GM23338 (cell line): ENCODE results near the gene SUPT5H. TPM values are rescaled to one million over a fixed set of nuclear protein-coding genes. Genes with fewer than 3 reads are reported as not detected.

Experiments
- ATAC-seq: fragments of 200-7000 bp; cut with Tn5 transposase; 3 replicates; pipeline ENCODE4 v1.9.1; 2020
- DNase-seq: peaks from one replicate; pipeline ENCODE4 v3.0.0-alpha.2; 2015; ENCODE audit warnings: low spot score
- H2AFZ ChIP-seq: fragments of 200-600 bp; sonication (generic); 2 replicates; pipeline ENCODE4 v1.8.0; 2016; ENCODE audit warnings: antibody characterized with exemption, mild to moderate bottlenecking, moderate library complexity
- H3F3A ChIP-seq: fragments of 200-600 bp; sonication (generic); replicated peaks from 2 replicates; pipeline ENCODE4 v1.8.0; 2017; ENCODE audit warnings: antibody characterized with exemption, mixed run types, low read depth
- H3K27ac ChIP-seq: fragments of 200-600 bp; sonication (generic); 2 replicates; pipeline ENCODE4 v1.6.1; 2016; ENCODE audit warnings: low read depth
- H3K27me3 ChIP-seq: fragments of 200-600 bp; sonication (generic); 2 replicates; pipeline ENCODE4 v1.8.0; 2016; ENCODE audit warnings: mild to moderate bottlenecking, mixed run types, moderate library complexity; ENCODE audit not compliant: insufficient read depth
- H3K36me3 ChIP-seq: fragments of 200-600 bp; sonication (generic); 2 replicates; pipeline ENCODE4 v1.8.0; 2016; ENCODE audit warnings: mild to moderate bottlenecking; ENCODE audit not compliant: insufficient read depth
- H3K4me1 ChIP-seq: fragments of 200-600 bp; sonication (generic); 2 replicates; pipeline ENCODE4 v1.8.0; 2016; ENCODE audit warnings: mild to moderate bottlenecking, moderate library complexity; ENCODE audit not compliant: insufficient read depth
- H3K4me2 ChIP-seq: fragments of 200-600 bp; sonication (generic); 2 replicates; pipeline ENCODE4 v1.7.1; 2017; ENCODE audit warnings: mixed run types
- H3K4me3 ChIP-seq: fragments of 200-600 bp; sonication (generic); 2 replicates; pipeline ENCODE4 v1.6.1; 2016; ENCODE audit warnings: mixed run types
- H3K79me2 ChIP-seq: fragments of 200-600 bp; sonication (generic); replicated peaks from 2 replicates; pipeline ENCODE4 v1.8.0; 2017; ENCODE audit warnings: mild to moderate bottlenecking; ENCODE audit not compliant: insufficient read depth
- H3K9me2 ChIP-seq: fragments of 200-600 bp; sonication (generic); 2 replicates; pipeline ENCODE4 v1.8.0; 2017; ENCODE audit not compliant: insufficient read depth
- H4K20me1 ChIP-seq: fragments of 200-600 bp; sonication (generic); replicated peaks from 2 replicates; pipeline ENCODE4 v1.8.0; 2017; ENCODE audit warnings: mild to moderate bottlenecking; ENCODE audit not compliant: insufficient read depth
- H3K27ac Mint-ChIP-seq: 2 replicates; pipeline ENCODE4 v1.8.0; 2020; ENCODE audit warnings: inconsistent platforms, mild to moderate bottlenecking, moderate library complexity, mixed read lengths
- H3K27me3 Mint-ChIP-seq: 3 replicates; pipeline ENCODE4 v1.8.0; 2022; ENCODE audit warnings: low read depth, mild to moderate bottlenecking, moderate library complexity, mixed read lengths, inconsistent platforms; ENCODE audit not compliant: insufficient read depth, poor library complexity
- H3K36me3 Mint-ChIP-seq: 3 replicates; pipeline ENCODE4 v1.8.0; 2021; ENCODE audit warnings: low read depth, mild to moderate bottlenecking, inconsistent platforms, moderate library complexity, mixed read lengths
- H3K4me1 Mint-ChIP-seq: 3 replicates; pipeline ENCODE4 v1.8.0; 2020; ENCODE audit warnings: mild to moderate bottlenecking, inconsistent platforms, mixed read lengths
- H3K4me3 Mint-ChIP-seq: 3 replicates; pipeline ENCODE4 v1.8.0; 2021; ENCODE audit warnings: moderate library complexity, mild to moderate bottlenecking, inconsistent platforms, mixed read lengths
- H3K9me3 Mint-ChIP-seq: 3 replicates; pipeline ENCODE4 v1.8.0; 2020; ENCODE audit warnings: moderate library complexity, mild to moderate bottlenecking, inconsistent platforms, mixed read lengths
- CREB1 ChIP-seq: fragments of 250-450 bp; sonication (Bioruptor Pico); IDR thresholded peaks from 2 replicates; pipeline ENCODE4 v1.5.0; 2020; ENCODE audit warnings: low read depth, mild to moderate bottlenecking, moderate library complexity
- CTCF ChIP-seq, 2 experiments: fragments of 200-600 bp in 1 of 2; sonication (generic) in 1 of 2; conservative IDR thresholded peaks; 2 replicates each; pipeline versions ENCODE4 v1.5.1 to v1.6.1; 2016 to 2017; ENCODE audit warnings: antibody characterized with exemption in 2 of 2, low read depth in 2 of 2, mild to moderate bottlenecking in 2 of 2, moderate library complexity in 1 of 2
- ETS1 ChIP-seq: IDR thresholded peaks from 2 replicates; pipeline ENCODE4 v1.6.1; 2016; ENCODE audit warnings: antibody characterized with exemption
- EZH2 ChIP-seq: fragments of 200-600 bp; sonication (generic); IDR thresholded peaks from one replicate; pipeline ENCODE4 v1.8.0; 2017; ENCODE audit warnings: antibody characterized with exemption, mild to moderate bottlenecking, low read depth; ENCODE audit not compliant: unreplicated experiment
- EZH2phosphoT487 ChIP-seq: fragments of 200-600 bp; sonication (generic); IDR thresholded peaks from one replicate; pipeline ENCODE4 v1.8.1; 2018; ENCODE audit warnings: antibody characterized with exemption; ENCODE audit not compliant: unreplicated experiment
- JUNB ChIP-seq: IDR thresholded peaks from one replicate; pipeline ENCODE4 v1.6.1; 2016; ENCODE audit warnings: antibody characterized with exemption; ENCODE audit not compliant: unreplicated experiment
- NANOG ChIP-seq: IDR thresholded peaks from 2 replicates; pipeline ENCODE4 v1.6.1; 2016; ENCODE audit warnings: antibody characterized with exemption, borderline replicate concordance
- POLR2AphosphoS5 ChIP-seq: IDR thresholded peaks from 2 replicates; pipeline ENCODE4 v1.6.1; 2016; ENCODE audit warnings: antibody characterized with exemption, low read depth
- REST ChIP-seq: IDR thresholded peaks from one replicate; pipeline ENCODE4 v1.6.1; 2018; ENCODE audit warnings: antibody characterized with exemption; ENCODE audit not compliant: unreplicated experiment
- STAT1 ChIP-seq: IDR thresholded peaks from one replicate; pipeline ENCODE4 v1.6.1; 2016; ENCODE audit warnings: antibody characterized with exemption; ENCODE audit not compliant: unreplicated experiment
- ZNF114 ChIP-seq: fragments of 250-450 bp; sonication (Bioruptor Pico); IDR thresholded peaks from 2 replicates; pipeline ENCODE4 v1.5.0; 2020; ENCODE audit warnings: mild to moderate bottlenecking, moderate library complexity
- ZNF331 ChIP-seq: fragments of 250-450 bp; sonication (Bioruptor Pico); IDR thresholded peaks from 2 replicates; pipeline ENCODE4 v1.5.0; 2020; ENCODE audit warnings: low read depth, mild to moderate bottlenecking, moderate library complexity
- ZNF462 ChIP-seq: fragments of 250-450 bp; sonication (Bioruptor Pico); IDR thresholded peaks from 2 replicates; pipeline ENCODE4 v1.5.0; 2020; ENCODE audit warnings: mild to moderate bottlenecking, moderate library complexity
- polyA plus RNA-seq: library from polyadenylated mRNA; unstranded; fragments of >200 nt; fragmentation: Nextera tagmentation; extraction: Ambion mirVana; gene quantifications from 2 replicates; pipeline ENCODE4 v1.2.1, GENCODE V29; 2016
- total RNA-seq: library from RNA; depleted of rRNA; stranded (reverse); fragments of >200 nt; shearing (Covaris generic); gene quantifications from 2 replicates; pipeline ENCODE4 v1.2.3, GENCODE V29; 2014

The SUPT5H gene
- total and polyA plus RNA-seq, 2 experiments from 2014 or later, result 108 to 150 TPM

- peaks cover 11% of the 10 kb centered on the region; the same call in 1 of the 2 replicates for H3K36me3 ChIP-seq
- peaks cover 14% of the 10 kb centered on the region; the same call in 1 of the 2 replicates for H4K20me1 ChIP-seq
- H2AFZ ChIP-seq, result no peak overlapping the region
- H3K79me2 ChIP-seq, result peaks cover 10% of the 10 kb centered on the region
- Mint-ChIP-seq H3K27ac (no peak overlapping the region), H3K27me3 (peaks cover 13% of the 10 kb centered on the region), H3K9me3 (no peaks in the 10 kb centered on the region; the same call in 2 of the 3 replicates), H3K4me1 (peaks cover 15% of the 10 kb centered on the region), H3K36me3 (peaks cover 75% of the 10 kb centered on the region), H3K4me3 (no peak overlapping the region)
- DNase-seq, result no peak
- TF ChIP-seq CREB1 (no peak), ZNF114 (CRISPR knock-in tag) (no peak), ZNF462 (no peak), EZH2 (no peak), JUNB (no peak), EZH2phosphoT487 (no peak), ETS1 (no peak), POLR2AphosphoS5 (no peak), NANOG (no peak), ZNF331 (no peak), CTCF (conservative IDR thresholded peaks at IDR 0.05; ENCODE audit: low read depth in 2 of 2) (no peak), REST (no peak), STAT1 (no peak)
- no peak for ATAC-seq
- H3K9me2 ChIP-seq, result no peaks in the 10 kb centered on the region
- H3K4me2 ChIP-seq, result no peak overlapping the region
- peaks cover 13% of the 10 kb centered on the region; the same call in 1 of the 2 replicates for H3F3A ChIP-seq
- peaks cover 10% of the 10 kb centered on the region; the same call in 1 of the 2 replicates for H3K4me1 ChIP-seq
- no peak overlapping the region for H3K4me3 ChIP-seq
- no peaks in the 10 kb centered on the region for H3K27me3 ChIP-seq
- H3K27ac ChIP-seq, result no peak overlapping the region
These were observed 26.4 kb upstream of the SUPT5H start for GRCh38 chr19:39419003-39419402.
